GM12872 (cell line): Measurements from ENCODE around the gene RPH3AL.

Experiments
- CTCF ChIP-seq: IDR thresholded peaks from 3 replicates; pipeline ENCODE4 v1.5.1; 2011; ENCODE audit warnings: low read depth, mild to moderate bottlenecking, low read length, moderate library complexity; ENCODE audit not compliant: insufficient read depth

RPH3AL gene

GRCh38 chr17:352421-353212, at the start of gene RPH3AL:
Gene RPH3AL (minus strand): TSS chr17:352807. CDS start chr17:327543, 25,264 bp downstream.
- TF ChIP-seq CTCF = no peak

- TF ChIP-seq CTCF = no peak
Measured at GRCh38 chr17:400257-400656, 47.6 kb upstream of the RPH3AL start.

- TF ChIP-seq CTCF = no peak
Measured at GRCh38 chr17:396788-397187, 44.2 kb upstream of the RPH3AL start.

GRCh38 chr17:395974-396373, 43.4 kb upstream of the RPH3AL start:
- TF ChIP-seq CTCF = no peak

- no peak for TF ChIP-seq CTCF
Measured at GRCh38 chr17:395179-395578, 42.6 kb upstream of the RPH3AL start.

GRCh38 chr17:394718-395095, 42.1 kb upstream of the RPH3AL start:
- TF ChIP-seq CTCF = no peak

- no peak for TF ChIP-seq CTCF
Measured at GRCh38 chr17:393806-394717, 41.5 kb upstream of the RPH3AL start.
